DOHH2 (cell line): ENCODE results near the gene SKIC8.

Experiments
- EZH2phosphoT487 ChIP-seq: fragments of 200-600 bp; sonication (generic); IDR thresholded peaks from 2 replicates; pipeline ENCODE4 v1.6.1; 2017; ENCODE audit warnings: borderline replicate concordance, mild to moderate bottlenecking, antibody characterized with exemption, low read length, moderate library complexity, mixed read lengths
- TF ChIP-seq, protein P1 (sequence below): fragments of 200-600 bp; sonication (generic); IDR thresholded peaks from one replicate; pipeline ENCODE4 v1.5.1; 2014; ENCODE audit warnings: antibody characterized with exemption, mild to moderate bottlenecking, low read depth, low read length; ENCODE audit not compliant: poor library complexity, severe bottlenecking

DNA sequence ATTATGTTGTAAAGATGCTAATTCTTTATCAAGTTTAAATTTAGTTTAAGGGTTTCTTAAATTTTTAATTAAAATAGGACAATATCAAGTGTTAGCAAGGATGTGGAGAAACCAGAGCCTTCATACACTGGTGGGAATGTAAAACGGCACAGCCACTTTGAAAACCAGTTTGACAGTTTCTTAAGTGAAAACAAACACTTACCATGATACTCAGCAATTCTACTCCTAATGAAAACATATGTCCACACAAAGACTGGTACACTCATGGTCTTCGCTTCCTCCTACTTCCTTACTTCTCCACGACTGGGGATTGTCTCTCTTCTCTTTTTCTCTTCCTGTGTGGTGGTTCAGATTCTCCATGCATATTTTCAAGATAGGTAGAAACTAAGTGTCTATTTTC, 9.2 kb downstream of the SKIC8 start:
- TF ChIP-seq, protein P1, sequence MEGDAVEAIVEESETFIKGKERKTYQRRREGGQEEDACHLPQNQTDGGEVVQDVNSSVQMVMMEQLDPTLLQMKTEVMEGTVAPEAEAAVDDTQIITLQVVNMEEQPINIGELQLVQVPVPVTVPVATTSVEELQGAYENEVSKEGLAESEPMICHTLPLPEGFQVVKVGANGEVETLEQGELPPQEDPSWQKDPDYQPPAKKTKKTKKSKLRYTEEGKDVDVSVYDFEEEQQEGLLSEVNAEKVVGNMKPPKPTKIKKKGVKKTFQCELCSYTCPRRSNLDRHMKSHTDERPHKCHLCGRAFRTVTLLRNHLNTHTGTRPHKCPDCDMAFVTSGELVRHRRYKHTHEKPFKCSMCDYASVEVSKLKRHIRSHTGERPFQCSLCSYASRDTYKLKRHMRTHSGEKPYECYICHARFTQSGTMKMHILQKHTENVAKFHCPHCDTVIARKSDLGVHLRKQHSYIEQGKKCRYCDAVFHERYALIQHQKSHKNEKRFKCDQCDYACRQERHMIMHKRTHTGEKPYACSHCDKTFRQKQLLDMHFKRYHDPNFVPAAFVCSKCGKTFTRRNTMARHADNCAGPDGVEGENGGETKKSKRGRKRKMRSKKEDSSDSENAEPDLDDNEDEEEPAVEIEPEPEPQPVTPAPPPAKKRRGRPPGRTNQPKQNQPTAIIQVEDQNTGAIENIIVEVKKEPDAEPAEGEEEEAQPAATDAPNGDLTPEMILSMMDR = no peak
- no peak for TF ChIP-seq EZH2phosphoT487
